ENCODE measurements around the gene PLEKHM2.

The PLEKHM2 gene

GRCh38 chr1:15722836-15723532 is 38.9 kb downstream of the PLEKHM2 start:
- H3K4me1 ChIP-seq (ENCODE audit: control insufficient read depth in 1 of 2, insufficient read depth in 2 of 2, low read length in 2 of 2), result no peaks in the 10 kb centered on the region
- no peak overlapping the region for H3K27ac ChIP-seq (ENCODE audit: low read depth, low read length)
- H3K9me3 ChIP-seq (ENCODE audit: control insufficient read depth in 1 of 2, low read length in 2 of 2), result no peaks in the 10 kb centered on the region
- no peak overlapping the region for H3K9ac ChIP-seq (ENCODE audit: low read depth in 1 of 2, low read length in 2 of 2)
- peaks cover 37 to 88% of the 10 kb centered on the region in 2 donors for H3K36me3 ChIP-seq (ENCODE audit: control insufficient read depth in 1 of 2, insufficient read depth in 2 of 2, low read length in 2 of 2)
- H3K4me3 ChIP-seq (ENCODE audit: low read depth in 1 of 2, low read length in 2 of 2), result no peak overlapping the region
- no peaks in the 10 kb centered on the region for H3K27me3 ChIP-seq (ENCODE audit: control insufficient read depth in 1 of 2, insufficient read depth in 2 of 2, low read length in 2 of 2)

- no peaks in the 10 kb centered on the region for H3K4me1 ChIP-seq (ENCODE audit: control insufficient read depth in 1 of 2, insufficient read depth in 2 of 2, low read length in 2 of 2)
- peaks cover 39 to 90% of the 10 kb centered on the region in 2 donors for H3K36me3 ChIP-seq (ENCODE audit: control insufficient read depth in 1 of 2, insufficient read depth in 2 of 2, low read length in 2 of 2)
- no peak overlapping the region for H3K4me3 ChIP-seq (ENCODE audit: low read depth in 1 of 2, low read length in 2 of 2)
- H3K27me3 ChIP-seq (ENCODE audit: control insufficient read depth in 1 of 2, insufficient read depth in 2 of 2, low read length in 2 of 2), result no peaks in the 10 kb centered on the region
- no peak overlapping the region for H3K9ac ChIP-seq (ENCODE audit: low read depth in 1 of 2, low read length in 2 of 2)
- H3K27ac ChIP-seq (ENCODE audit: low read depth, low read length), result no peak overlapping the region
- H3K9me3 ChIP-seq (ENCODE audit: control insufficient read depth in 1 of 2, low read length in 2 of 2), result no peaks in the 10 kb centered on the region
These were observed 39.6 kb downstream of the PLEKHM2 start for GRCh38 chr1:15723631-15724246.

DNA sequence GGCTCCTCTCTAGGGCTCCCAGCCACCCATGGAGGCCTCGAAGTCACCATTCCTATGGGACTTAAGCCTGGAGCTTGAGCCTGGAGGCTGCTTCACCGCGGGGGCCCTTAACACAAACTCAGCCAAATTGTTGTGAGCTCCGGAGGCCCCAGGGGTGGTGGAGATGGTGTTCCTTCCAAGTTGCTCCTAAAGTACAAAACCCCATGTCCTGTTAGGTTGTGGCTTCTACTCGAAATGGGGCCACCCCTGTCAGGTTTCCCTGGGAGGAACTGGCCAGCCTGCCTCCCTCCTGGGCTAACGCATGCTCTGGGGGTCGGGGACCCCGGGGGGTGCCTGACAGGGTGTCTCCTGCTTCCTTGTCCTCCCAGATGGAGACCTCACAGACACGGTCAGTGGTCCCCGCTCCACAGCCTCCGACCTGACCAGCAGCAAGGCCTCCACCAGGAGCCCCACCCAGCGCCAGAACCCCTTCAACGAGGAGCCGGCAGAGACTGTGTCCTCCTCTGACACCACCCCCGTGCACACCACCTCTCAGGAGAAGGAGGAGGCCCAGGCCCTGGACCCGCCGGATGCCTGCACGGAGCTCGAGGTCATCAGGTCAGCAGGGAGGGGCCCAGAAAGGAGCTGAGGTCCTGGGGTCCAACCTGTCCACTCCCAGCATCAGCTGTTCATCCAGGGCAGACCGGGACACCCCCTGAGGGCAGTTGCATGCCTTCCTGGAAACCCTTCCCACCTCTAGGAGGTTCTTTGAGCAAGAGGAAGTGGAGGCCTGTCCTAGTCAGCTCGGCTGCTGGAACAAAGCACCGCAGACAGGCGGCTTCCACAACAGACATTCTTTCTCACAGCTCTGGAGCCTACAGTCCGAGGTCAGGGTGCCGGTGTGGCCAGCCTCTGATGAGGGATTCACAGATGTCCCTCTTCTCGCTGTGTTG is 41.1 kb downstream of the PLEKHM2 start:
- Histone ChIP-seq H3K9me3 (ENCODE audit: control insufficient read depth in 1 of 2, low read length in 2 of 2) (no peaks in the 10 kb centered on the region), H3K27me3 (ENCODE audit: control insufficient read depth in 1 of 2, insufficient read depth in 2 of 2, low read length in 2 of 2) (no peaks in the 10 kb centered on the region), H3K4me1 (ENCODE audit: control insufficient read depth in 1 of 2, insufficient read depth in 2 of 2, low read length in 2 of 2) (no peaks in the 10 kb centered on the region), H3K9ac (ENCODE audit: low read depth in 1 of 2, low read length in 2 of 2) (no peak overlapping the region), H3K27ac (ENCODE audit: low read depth, low read length) (no peak overlapping the region), H3K4me3 (ENCODE audit: low read depth in 1 of 2, low read length in 2 of 2) (no peak overlapping the region), H3K36me3 (ENCODE audit: control insufficient read depth in 1 of 2, insufficient read depth in 2 of 2, low read length in 2 of 2) (peaks cover 45 to 88% of the 10 kb centered on the region in 2 donors)

GRCh38 chr1:15726508-15726907 is 42.4 kb downstream of the PLEKHM2 start:
- no peaks in the 10 kb centered on the region for H3K27me3 ChIP-seq (ENCODE audit: control insufficient read depth in 1 of 2, insufficient read depth in 2 of 2, low read length in 2 of 2)
- H3K9me3 ChIP-seq (ENCODE audit: control insufficient read depth in 1 of 2, low read length in 2 of 2), result no peaks in the 10 kb centered on the region
- H3K27ac ChIP-seq (ENCODE audit: low read depth, low read length), result no peak overlapping the region
- no peak overlapping the region for H3K4me3 ChIP-seq (ENCODE audit: low read depth in 1 of 2, low read length in 2 of 2)
- no peaks in the 10 kb centered on the region for H3K4me1 ChIP-seq (ENCODE audit: control insufficient read depth in 1 of 2, insufficient read depth in 2 of 2, low read length in 2 of 2)
- H3K9ac ChIP-seq (ENCODE audit: low read depth in 1 of 2, low read length in 2 of 2), result no peak overlapping the region
- H3K36me3 ChIP-seq (ENCODE audit: control insufficient read depth in 1 of 2, insufficient read depth in 2 of 2, low read length in 2 of 2), result peaks cover 50 to 87% of the 10 kb centered on the region in 2 donors

GRCh38 chr1:15727021-15727420 is 42.9 kb downstream of the PLEKHM2 start:
- no peak overlapping the region for H3K9ac ChIP-seq (ENCODE audit: low read depth in 1 of 2, low read length in 2 of 2)
- H3K27ac ChIP-seq (ENCODE audit: low read depth, low read length), result no peak overlapping the region
- no peaks in the 10 kb centered on the region for H3K9me3 ChIP-seq (ENCODE audit: control insufficient read depth in 1 of 2, low read length in 2 of 2)
- peaks cover 54 to 87% of the 10 kb centered on the region in 2 donors for H3K36me3 ChIP-seq (ENCODE audit: control insufficient read depth in 1 of 2, insufficient read depth in 2 of 2, low read length in 2 of 2)
- H3K4me1 ChIP-seq (ENCODE audit: control insufficient read depth in 1 of 2, insufficient read depth in 2 of 2, low read length in 2 of 2), result no peaks in the 10 kb centered on the region
- H3K4me3 ChIP-seq (ENCODE audit: low read depth in 1 of 2, low read length in 2 of 2), result no peak overlapping the region
- H3K27me3 ChIP-seq (ENCODE audit: control insufficient read depth in 1 of 2, insufficient read depth in 2 of 2, low read length in 2 of 2), result no peaks in the 10 kb centered on the region

- no peaks in the 10 kb centered on the region for H3K4me1 ChIP-seq (ENCODE audit: control insufficient read depth in 1 of 2, insufficient read depth in 2 of 2, low read length in 2 of 2)
- H3K36me3 ChIP-seq (ENCODE audit: control insufficient read depth in 1 of 2, insufficient read depth in 2 of 2, low read length in 2 of 2), result peaks cover 54 to 90% of the 10 kb centered on the region in 2 donors
These were observed 43.3 kb downstream of the PLEKHM2 start for GRCh38 chr1:15727424-15727823.

DNA sequence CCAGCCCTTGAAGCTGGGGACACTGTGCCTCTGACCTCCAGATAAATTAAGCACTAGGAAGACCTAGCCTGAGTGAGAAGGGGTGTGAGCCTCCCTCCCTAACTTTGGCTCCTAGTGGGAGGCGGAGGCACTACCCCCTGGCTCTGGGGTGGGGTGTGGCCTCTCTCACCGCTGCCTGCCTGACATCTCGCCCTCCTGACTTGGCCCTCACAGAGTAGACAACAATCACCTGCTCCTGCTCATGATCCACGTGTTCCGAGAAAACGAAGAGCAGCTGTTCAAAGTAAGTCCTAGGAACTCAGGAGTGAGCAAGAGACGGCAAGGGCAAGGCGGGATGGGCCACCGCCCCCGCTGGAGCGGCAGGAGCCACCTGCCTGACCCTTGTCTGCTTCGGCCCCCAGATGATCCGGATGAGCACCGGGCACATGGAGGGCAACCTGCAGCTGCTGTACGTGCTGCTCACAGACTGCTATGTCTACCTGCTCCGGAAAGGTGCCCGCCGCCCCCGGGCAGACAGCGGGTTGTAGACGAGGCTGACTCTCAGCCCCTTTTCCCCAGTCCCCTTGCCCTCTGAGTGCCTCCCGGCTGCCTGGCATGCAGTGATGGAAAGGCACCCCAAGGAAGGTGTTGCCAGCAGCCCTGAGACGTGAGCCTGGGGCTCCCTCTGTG is 43.9 kb downstream of the PLEKHM2 start:
- Histone ChIP-seq H3K36me3 (ENCODE audit: control insufficient read depth in 1 of 2, insufficient read depth in 2 of 2, low read length in 2 of 2) (peaks cover 58 to 89% of the 10 kb centered on the region in 2 donors), H3K27me3 (ENCODE audit: control insufficient read depth in 1 of 2, insufficient read depth in 2 of 2, low read length in 2 of 2) (no peaks in the 10 kb centered on the region), H3K4me1 (ENCODE audit: control insufficient read depth in 1 of 2, insufficient read depth in 2 of 2, low read length in 2 of 2) (no peaks in the 10 kb centered on the region), H3K4me3 (ENCODE audit: low read depth in 1 of 2, low read length in 2 of 2) (no peak overlapping the region), H3K9me3 (ENCODE audit: control insufficient read depth in 1 of 2, low read length in 2 of 2) (no peaks in the 10 kb centered on the region), H3K27ac (ENCODE audit: low read depth, low read length) (no peak overlapping the region), H3K9ac (ENCODE audit: low read depth in 1 of 2, low read length in 2 of 2) (no peak overlapping the region)

More at GRCh38 chr1:15727424-15727823, 43.3 kb downstream of the PLEKHM2 start:
- H3K9ac ChIP-seq (ENCODE audit: low read depth in 1 of 2, low read length in 2 of 2), result no peak overlapping the region
- H3K27ac ChIP-seq (ENCODE audit: low read depth, low read length), result no peak overlapping the region
- no peaks in the 10 kb centered on the region for H3K27me3 ChIP-seq (ENCODE audit: control insufficient read depth in 1 of 2, insufficient read depth in 2 of 2, low read length in 2 of 2)
- H3K4me3 ChIP-seq (ENCODE audit: low read depth in 1 of 2, low read length in 2 of 2), result no peak overlapping the region
- H3K9me3 ChIP-seq (ENCODE audit: control insufficient read depth in 1 of 2, low read length in 2 of 2), result no peaks in the 10 kb centered on the region

DNA sequence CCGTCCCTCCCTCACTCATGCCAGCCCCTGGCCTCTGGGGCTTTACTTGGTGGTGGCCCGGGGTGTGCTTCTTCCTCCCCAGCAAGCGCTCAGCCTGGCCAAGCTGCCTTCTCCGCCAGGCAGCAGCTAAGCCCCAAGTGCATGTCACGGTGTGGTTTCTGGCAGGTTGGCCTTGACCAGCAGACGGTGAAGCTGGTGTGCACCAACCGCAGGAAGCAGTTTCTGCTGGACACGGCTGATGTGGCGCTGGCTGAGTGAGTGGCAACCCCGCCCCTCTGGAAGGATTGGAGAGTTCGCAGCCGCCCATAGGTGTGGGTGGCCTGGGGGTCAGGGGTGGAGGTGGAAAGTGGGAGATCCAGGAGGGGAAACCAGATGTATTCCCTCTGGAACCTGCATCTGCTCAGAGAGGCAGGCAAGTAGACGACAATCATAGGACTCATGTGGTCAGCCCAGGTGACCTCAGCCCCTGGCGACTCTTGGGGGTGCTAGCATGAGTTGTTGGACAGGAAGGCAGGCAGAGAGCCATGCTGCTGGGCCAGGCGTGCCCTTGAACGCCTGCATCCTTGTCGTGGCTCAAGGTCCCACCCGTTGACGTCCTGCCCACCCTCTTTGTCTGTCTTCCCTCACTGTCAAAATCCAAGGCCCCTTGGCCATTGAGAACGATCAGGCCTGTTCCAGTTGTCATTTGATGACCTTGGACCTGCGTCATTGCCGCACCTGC is 45.0 kb downstream of the PLEKHM2 start:
- no peak overlapping the region for H3K9ac ChIP-seq (ENCODE audit: low read depth in 1 of 2, low read length in 2 of 2)
- no peak overlapping the region for H3K27ac ChIP-seq (ENCODE audit: low read depth, low read length)
- no peaks in the 10 kb centered on the region for H3K4me1 ChIP-seq (ENCODE audit: control insufficient read depth in 1 of 2, insufficient read depth in 2 of 2, low read length in 2 of 2)
- no peak overlapping the region for H3K4me3 ChIP-seq (ENCODE audit: low read depth in 1 of 2, low read length in 2 of 2)
- H3K27me3 ChIP-seq (ENCODE audit: control insufficient read depth in 1 of 2, insufficient read depth in 2 of 2, low read length in 2 of 2), result no peaks in the 10 kb centered on the region
- no peaks in the 10 kb centered on the region for H3K9me3 ChIP-seq (ENCODE audit: control insufficient read depth in 1 of 2, low read length in 2 of 2)
- H3K36me3 ChIP-seq (ENCODE audit: control insufficient read depth in 1 of 2, insufficient read depth in 2 of 2, low read length in 2 of 2), result peaks cover 62 to 91% of the 10 kb centered on the region in 2 donors

DNA sequence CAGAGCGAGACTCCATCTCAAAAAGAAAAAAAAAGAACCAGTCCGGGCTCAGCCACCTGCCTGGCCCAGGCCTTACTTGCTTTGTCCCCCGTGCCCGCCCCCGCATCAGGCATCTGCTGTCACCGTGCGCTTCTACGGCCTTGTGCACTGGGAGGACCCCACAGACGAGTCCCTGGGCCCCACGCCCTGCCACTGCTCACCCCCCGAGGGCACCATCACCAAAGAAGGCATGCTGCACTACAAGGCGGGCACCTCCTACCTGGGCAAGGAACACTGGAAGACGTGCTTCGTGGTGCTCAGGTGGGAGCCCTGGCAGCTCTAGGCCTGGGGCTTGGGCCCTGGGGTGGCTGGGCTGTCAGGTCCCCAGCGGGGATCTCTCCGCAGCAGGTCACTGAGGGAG is 46.3 kb downstream of the PLEKHM2 start:
- Histone ChIP-seq H3K9ac (ENCODE audit: low read depth in 1 of 2, low read length in 2 of 2) (no peak overlapping the region), H3K27me3 (ENCODE audit: control insufficient read depth in 1 of 2, insufficient read depth in 2 of 2, low read length in 2 of 2) (no peaks in the 10 kb centered on the region), H3K9me3 (ENCODE audit: control insufficient read depth in 1 of 2, low read length in 2 of 2) (no peaks in the 10 kb centered on the region), H3K4me1 (ENCODE audit: control insufficient read depth in 1 of 2, insufficient read depth in 2 of 2, low read length in 2 of 2) (peaks cover 9 to 11% of the 10 kb centered on the region in 2 donors), H3K36me3 (ENCODE audit: control insufficient read depth in 1 of 2, insufficient read depth in 2 of 2, low read length in 2 of 2) (peaks cover 60 to 88% of the 10 kb centered on the region in 2 donors), H3K27ac (ENCODE audit: low read depth, low read length) (no peak overlapping the region), H3K4me3 (ENCODE audit: low read depth in 1 of 2, low read length in 2 of 2) (no peak overlapping the region)
